BJ (cell line): ENCODE results near the gene PLXNB1. TPM values are rescaled to one million over a fixed set of nuclear protein-coding genes. Genes with fewer than 3 reads are reported as not detected.
A peak's percentile ranks its signal among the peaks of the same experiment; 100 is the strongest.

Source experiments
- CTCF ChIA-PET: fragments of 350-600 bp; formaldehyde crosslinking; extraction: SDS; loops from one replicate; lab custom pipeline; 2021; ENCODE audit warnings: antibody characterized with exemption, inconsistent platforms; lab: Yijun Ruan, JAX
- POLR2A ChIA-PET: fragments of 300-600 bp; sonication (Branson Sonifier 250); formaldehyde crosslinking; extraction: SDS; loops from one replicate; lab custom pipeline; 2021; ENCODE audit warnings: antibody characterized with exemption; lab: Charles Lee
- DNase-seq: peaks from one replicate; pipeline ENCODE4 v3.0.0-alpha.2; 2011; ENCODE audit warnings: low read depth
- H3K27me3 ChIP-seq: 2 replicates; pipeline ENCODE4 v1.6.0; 2011; ENCODE audit warnings: low read length; ENCODE audit not compliant: control insufficient read depth, insufficient read depth
- H3K36me3 ChIP-seq: 2 replicates; pipeline ENCODE4 v1.5.1; 2011; ENCODE audit warnings: low read length; ENCODE audit not compliant: control insufficient read depth, insufficient read depth
- H3K4me3 ChIP-seq: 2 replicates; pipeline ENCODE4 v1.5.1; 2011; ENCODE audit warnings: low read depth, mild to moderate bottlenecking, control low read depth, low read length
- polyA plus RNA-seq: library from polyadenylated mRNA; depleted of rRNA; stranded (reverse); fragments of >200 nt; gene quantifications from 2 replicates; pipeline ENCODE4 v1.2.3, GENCODE V29; 2011
- TF ChIP-seq, protein P1 (sequence below): IDR thresholded peaks from 2 replicates; pipeline ENCODE4 v1.5.1; 2011; ENCODE audit warnings: low read depth, mild to moderate bottlenecking, control low read depth, inconsistent platforms, low read length, moderate library complexity; ENCODE audit not compliant: insufficient read depth

PLXNB1 gene
- polyA plus RNA-seq, 1 experiment: 26.3 TPM

DNA sequence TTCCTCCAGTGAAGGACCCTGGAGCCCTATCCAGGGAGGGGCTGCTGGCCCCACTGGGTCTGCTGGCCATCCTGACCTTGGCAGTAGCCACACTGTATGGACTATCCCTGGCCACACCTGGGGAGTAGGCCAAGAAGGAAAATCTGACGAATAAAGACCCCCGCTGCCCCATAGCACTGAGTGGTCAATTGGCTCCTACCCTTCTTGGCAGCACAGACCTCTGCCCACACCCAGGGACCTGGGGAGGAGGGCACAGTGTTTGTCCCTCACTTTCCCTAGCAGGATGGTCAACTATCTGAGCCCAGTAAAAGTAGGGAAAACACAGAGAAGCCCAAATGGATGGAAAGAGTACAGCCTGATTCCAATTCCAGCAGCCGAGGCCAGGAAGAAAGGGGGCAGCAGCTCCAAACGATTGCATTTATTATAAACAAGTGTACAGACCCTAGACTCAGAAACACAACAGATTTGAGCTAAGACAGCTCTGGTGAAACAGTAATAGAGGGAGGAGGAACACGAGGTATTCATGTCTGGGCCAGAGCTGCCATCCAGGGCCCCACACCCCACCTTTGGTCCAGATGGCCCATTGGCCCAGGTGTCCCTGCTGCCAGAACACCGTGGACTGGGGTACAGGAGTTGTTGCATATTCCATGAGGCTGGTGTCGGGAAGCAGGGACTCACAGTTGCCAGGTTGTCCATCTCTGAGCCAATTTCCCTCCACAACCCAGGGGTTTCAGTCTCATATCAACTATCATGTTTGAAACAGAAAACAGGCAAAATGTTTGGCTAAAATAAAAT, 37.8 kb upstream of the PLXNB1 start:
- Histone ChIP-seq H3K36me3 (peaks cover 36% of the 10 kb centered on the region), H3K4me3 (no peak overlapping the region), H3K27me3 (no peaks in the 10 kb centered on the region)
- TF ChIP-seq, protein P1, sequence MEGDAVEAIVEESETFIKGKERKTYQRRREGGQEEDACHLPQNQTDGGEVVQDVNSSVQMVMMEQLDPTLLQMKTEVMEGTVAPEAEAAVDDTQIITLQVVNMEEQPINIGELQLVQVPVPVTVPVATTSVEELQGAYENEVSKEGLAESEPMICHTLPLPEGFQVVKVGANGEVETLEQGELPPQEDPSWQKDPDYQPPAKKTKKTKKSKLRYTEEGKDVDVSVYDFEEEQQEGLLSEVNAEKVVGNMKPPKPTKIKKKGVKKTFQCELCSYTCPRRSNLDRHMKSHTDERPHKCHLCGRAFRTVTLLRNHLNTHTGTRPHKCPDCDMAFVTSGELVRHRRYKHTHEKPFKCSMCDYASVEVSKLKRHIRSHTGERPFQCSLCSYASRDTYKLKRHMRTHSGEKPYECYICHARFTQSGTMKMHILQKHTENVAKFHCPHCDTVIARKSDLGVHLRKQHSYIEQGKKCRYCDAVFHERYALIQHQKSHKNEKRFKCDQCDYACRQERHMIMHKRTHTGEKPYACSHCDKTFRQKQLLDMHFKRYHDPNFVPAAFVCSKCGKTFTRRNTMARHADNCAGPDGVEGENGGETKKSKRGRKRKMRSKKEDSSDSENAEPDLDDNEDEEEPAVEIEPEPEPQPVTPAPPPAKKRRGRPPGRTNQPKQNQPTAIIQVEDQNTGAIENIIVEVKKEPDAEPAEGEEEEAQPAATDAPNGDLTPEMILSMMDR: no peak
- CTCF ChIA-PET: interaction anchor here (0.9 to 1.8 kb wide), 3 partner anchors 40 to 89 kb away, joined by 3 to 4 read pairs (median 3); partner anchors contain the start of gene PFKFB4
- no peak for DNase-seq
- POLR2A ChIA-PET: no interaction called here

DNA sequence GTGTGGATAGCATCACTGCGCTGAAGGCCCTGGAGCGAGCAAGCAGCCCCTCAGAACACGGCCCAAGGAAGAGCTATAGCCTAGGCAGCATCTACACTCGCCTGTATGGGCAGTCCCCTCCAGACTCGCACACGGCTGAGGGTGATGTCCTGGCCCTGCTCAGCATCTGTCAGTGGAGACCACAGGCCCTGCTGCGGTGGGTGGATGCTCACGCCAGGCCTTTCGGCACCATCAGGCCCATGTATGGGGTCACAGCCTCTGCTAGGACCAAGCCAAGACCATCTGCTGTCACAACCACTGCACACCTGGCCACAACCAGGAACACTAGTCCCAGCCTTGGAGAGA, 37.2 kb upstream of the PLXNB1 start:
- no peak for DNase-seq
- Histone ChIP-seq H3K4me3 (no peak overlapping the region; the same call in 1 of the 2 replicates), H3K36me3 (peaks cover 36% of the 10 kb centered on the region), H3K27me3 (no peaks in the 10 kb centered on the region)
- CTCF ChIA-PET: interaction anchor here (0.9 to 4.2 kb wide), 4 partner anchors 40 to 169 kb away, joined by 3 to 25 read pairs (median 4); partner anchors contain the start of gene PFKFB4
- POLR2A ChIA-PET: no interaction called here
- TF ChIP-seq, protein P1: no peak

DNA sequence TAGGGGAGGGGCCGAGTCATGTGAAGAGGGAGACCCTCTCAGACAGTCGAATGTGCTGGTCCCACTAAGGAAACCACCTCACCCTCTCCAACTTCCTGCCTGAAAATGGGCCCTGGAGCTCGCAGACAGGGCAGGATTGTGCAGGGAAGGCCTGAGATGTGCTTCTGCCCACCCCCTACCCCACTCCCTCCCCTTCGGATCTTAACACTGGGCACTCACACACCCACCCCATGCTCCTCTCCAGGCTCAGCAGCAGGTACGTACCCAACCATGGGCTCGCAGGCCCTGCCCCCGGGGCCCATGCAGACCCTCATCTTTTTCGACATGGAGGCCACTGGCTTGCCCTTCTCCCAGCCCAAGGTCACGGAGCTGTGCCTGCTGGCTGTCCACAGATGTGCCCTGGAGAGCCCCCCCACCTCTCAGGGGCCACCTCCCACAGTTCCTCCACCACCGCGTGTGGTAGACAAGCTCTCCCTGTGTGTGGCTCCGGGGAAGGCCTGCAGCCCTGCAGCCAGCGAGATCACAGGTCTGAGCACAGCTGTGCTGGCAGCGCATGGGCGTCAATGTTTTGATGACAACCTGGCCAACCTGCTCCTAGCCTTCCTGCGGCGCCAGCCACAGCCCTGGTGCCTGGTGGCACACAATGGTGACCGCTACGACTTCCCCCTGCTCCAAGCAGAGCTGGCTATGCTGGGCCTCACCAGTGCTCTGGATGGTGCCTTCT, 36.7 kb upstream of the PLXNB1 start:
- no peak for DNase-seq
- H3K4me3 ChIP-seq: peak overlapping the region; percentile 49
- H3K36me3 ChIP-seq: peaks cover 36% of the 10 kb centered on the region
- POLR2A ChIA-PET: no interaction called here
- CTCF ChIA-PET: interaction anchor here (0.8 to 4.2 kb wide), 6 partner anchors 41 to 217 kb away, joined by 3 to 25 read pairs (median 4); partner anchors contain the start of gene PFKFB4
- TF ChIP-seq, protein P1: no peak
- no peaks in the 10 kb centered on the region for H3K27me3 ChIP-seq

DNA sequence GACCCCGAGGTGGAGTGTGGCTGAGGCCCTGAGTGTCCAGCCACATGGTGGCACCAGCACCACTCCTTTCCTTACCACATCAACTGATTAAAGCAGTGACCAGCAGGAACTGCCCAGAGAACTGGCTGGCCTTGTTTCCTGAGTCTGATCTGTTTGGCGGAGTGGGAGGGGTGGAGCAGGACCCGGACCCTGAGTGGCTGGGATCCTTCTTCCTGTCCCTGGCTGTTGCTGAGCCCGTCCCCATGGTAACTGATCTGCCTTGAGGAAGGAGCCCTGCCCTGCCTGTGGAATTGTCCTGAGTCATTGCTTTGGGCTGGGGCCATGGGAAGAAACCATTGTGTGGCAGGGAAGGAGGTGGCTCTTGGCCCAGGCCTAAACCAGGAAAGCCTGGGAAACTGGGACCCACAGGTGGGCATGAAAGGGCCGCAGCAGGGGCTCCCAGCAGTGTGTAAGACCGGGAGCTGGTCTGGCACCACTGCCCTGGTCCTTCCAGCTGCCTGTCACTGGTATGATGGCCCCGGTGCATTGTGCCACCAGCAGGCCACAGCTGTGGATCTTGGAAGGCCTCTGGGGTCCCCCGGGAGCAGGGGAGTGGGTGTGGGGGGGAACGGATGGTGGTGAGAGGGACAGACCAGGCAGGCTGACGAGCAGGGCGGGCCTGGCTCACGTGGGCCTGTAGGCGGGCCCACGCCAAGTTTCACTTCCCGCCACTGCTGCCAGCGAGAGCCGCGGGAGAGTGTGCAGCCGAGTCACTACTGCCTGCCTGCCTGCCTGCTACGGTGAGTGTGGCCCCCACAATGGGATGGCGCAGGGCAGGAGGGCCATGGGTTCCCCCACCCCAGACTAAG, 35.9 kb upstream of the PLXNB1 start:
- CTCF ChIA-PET: interaction anchor here (0.8 to 4.2 kb wide), 5 partner anchors 11 to 218 kb away, joined by 3 to 25 read pairs (median 5); no protein-coding TSS in a partner anchor
- Histone ChIP-seq H3K27me3 (no peaks in the 10 kb centered on the region), H3K36me3 (peaks cover 41% of the 10 kb centered on the region), H3K4me3 (peak overlapping the region; percentile 49)
- peak; percentile 99 for DNase-seq
- POLR2A ChIA-PET: no interaction called here
- TF ChIP-seq, protein P1: peak; percentile 78

DNA sequence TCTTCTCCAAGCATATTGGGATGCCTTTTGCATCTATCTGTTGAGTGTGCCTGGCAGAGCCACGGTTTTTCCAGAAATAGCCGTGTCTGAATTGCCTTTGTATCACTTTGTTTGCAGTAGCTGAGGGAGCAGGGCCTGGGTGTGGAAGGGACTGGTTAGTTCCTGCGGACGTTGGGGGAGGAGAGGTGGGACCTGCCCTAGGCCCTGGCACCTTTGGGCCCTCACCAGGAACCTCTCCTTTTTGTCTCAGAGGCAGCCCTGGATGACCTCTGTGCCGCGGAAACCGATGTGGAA, 35.3 kb upstream of the PLXNB1 start:
- no peak overlapping the region for H3K4me3 ChIP-seq
- ChIA-PET CTCF (interaction anchor here (1.7 to 4.2 kb wide), 4 partner anchors 11 to 93 kb away, joined by 3 to 25 read pairs (median 6); no protein-coding TSS in a partner anchor), POLR2A (no interaction called here)
- peaks cover 43% of the 10 kb centered on the region for H3K36me3 ChIP-seq
- no peaks in the 10 kb centered on the region for H3K27me3 ChIP-seq
- DNase-seq: no peak
- TF ChIP-seq, protein P1: no peak
